Astrocyte of the spinal cord (primary cell): ENCODE measurements around the gene EHBP1.
"Not testable (repeated sequence)": the region's sequence is repeated elsewhere in the genome, so short reads cannot be mapped to it uniquely, and the experiment has no call there.

ENCODE experiments used
- DNase-seq: peaks from one replicate; pipeline ENCODE4 v3.0.0; 2011; ENCODE audit warnings: low read depth, low spot score
- H3K4me3 ChIP-seq: 2 replicates; pipeline ENCODE4 v1.5.1; 2011; ENCODE audit warnings: low read depth, mild to moderate bottlenecking, low read length, moderate library complexity
- CTCF ChIP-seq: IDR thresholded peaks from 2 replicates; pipeline ENCODE4 v1.5.1; 2012; ENCODE audit warnings: low read depth, mild to moderate bottlenecking, low read length, inconsistent platforms
- in situ Hi-C: cut with HindIII; loops from 2 replicates; pipeline ENCODE4 v1.10.0; 2017; ENCODE audit warnings: low sequenced_read_pairs

Gene EHBP1

GRCh38 chr2:62745891-62746481 is 40.5 kb downstream of the EHBP1 start:
- in situ Hi-C loops, result no loop called here

GRCh38 chr2:62747169-62747568 is 41.7 kb downstream of the EHBP1 start:
- no peak overlapping the region for H3K4me3 ChIP-seq
- no peak for TF ChIP-seq CTCF
- in situ Hi-C loops, result no loop called here
- no peak for DNase-seq

More at GRCh38 chr2:62745891-62746481, 40.5 kb downstream of the EHBP1 start:
- no peak for TF ChIP-seq CTCF
- DNase-seq, result no peak
- no peak overlapping the region for H3K4me3 ChIP-seq

- DNase-seq, result no peak
- no peak overlapping the region for H3K4me3 ChIP-seq
- in situ Hi-C loops, result no loop called here
- no peak for TF ChIP-seq CTCF
Measured at GRCh38 chr2:62747876-62748275, 42.4 kb downstream of the EHBP1 start.

- H3K4me3 ChIP-seq, in situ Hi-C loops, DNase-seq: not testable (repeated sequence)
Measured at GRCh38 chr2:62749111-62749510, 43.6 kb downstream of the EHBP1 start.

GRCh38 chr2:62757029-62757428 is 51.5 kb downstream of the EHBP1 start:
- TF ChIP-seq CTCF, result no peak
- no peak overlapping the region for H3K4me3 ChIP-seq
- in situ Hi-C loops, result no loop called here
- DNase-seq, result no peak

GRCh38 chr2:62760026-62760425 is 54.5 kb downstream of the EHBP1 start:
- no peak for TF ChIP-seq CTCF
- DNase-seq, result no peak
- no peak overlapping the region for H3K4me3 ChIP-seq
- in situ Hi-C loops, result no loop called here

- peak; percentile 73 for DNase-seq
- no peak overlapping the region for H3K4me3 ChIP-seq
- TF ChIP-seq CTCF, result no peak
- in situ Hi-C loops, result no loop called here
Measured at GRCh38 chr2:62760555-62760954, 55.0 kb downstream of the EHBP1 start.
